ENCODE results near the gene PHACTR1. TPM values are rescaled to one million over a fixed set of nuclear protein-coding genes. Genes with fewer than 3 reads are reported as not detected.
A peak's percentile ranks its signal among the peaks of the same experiment; 100 is the strongest.

PHACTR1 gene
- total and polyA plus RNA-seq, 8 donors = 0.46 to 17.4 (median 6.4) TPM; not detected in 1

DNA sequence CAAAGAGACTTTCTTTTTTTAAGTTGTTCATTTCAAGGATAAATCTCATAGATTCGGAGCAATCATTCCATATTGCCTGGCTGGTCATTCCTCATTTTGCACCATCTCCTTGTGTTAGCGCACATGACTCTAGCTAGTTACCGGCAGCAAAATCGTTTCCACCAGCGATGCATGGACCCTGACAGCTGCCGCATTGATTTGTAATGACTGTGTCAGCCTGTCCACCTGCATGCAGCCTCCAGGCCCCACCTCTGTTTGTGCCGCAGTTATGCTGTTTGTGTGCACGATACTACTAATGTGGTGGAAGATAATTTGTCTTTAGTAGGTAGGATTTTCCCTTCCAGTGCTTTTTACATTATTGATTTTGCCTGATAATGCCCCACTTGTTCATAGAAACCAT lies 447.7 kb downstream of the PHACTR1 start:
- Histone ChIP-seq H3K27ac (no peak overlapping the region), H3K4me1 (peaks cover 0 to 15% (median 5%) of the 10 kb centered on the region in 4 donors), H3K4me3 (no peak overlapping the region), H3K36me3 (no peaks in the 10 kb centered on the region), H3K27me3 (no peaks in the 10 kb centered on the region), H3K9me3 (no peaks in the 10 kb centered on the region)
- DNase-seq = peak in 1 of 2 donors; percentile 41
- intact Hi-C loops (cut with DNase I; ENCODE audit: low total_unique reads) = no loop called here
- 77 to 95% (median 85%) methylated on average over 8 of the region's 8 CpGs for WGBS, 5 donors
- no peak for TF ChIP-seq POLR2AphosphoS5 (IDR thresholded peaks at IDR 0.05)
- TF ChIP-seq POLR2A (IDR thresholded peaks at IDR 0.05) = no peak
- TF ChIP-seq, protein P1, sequence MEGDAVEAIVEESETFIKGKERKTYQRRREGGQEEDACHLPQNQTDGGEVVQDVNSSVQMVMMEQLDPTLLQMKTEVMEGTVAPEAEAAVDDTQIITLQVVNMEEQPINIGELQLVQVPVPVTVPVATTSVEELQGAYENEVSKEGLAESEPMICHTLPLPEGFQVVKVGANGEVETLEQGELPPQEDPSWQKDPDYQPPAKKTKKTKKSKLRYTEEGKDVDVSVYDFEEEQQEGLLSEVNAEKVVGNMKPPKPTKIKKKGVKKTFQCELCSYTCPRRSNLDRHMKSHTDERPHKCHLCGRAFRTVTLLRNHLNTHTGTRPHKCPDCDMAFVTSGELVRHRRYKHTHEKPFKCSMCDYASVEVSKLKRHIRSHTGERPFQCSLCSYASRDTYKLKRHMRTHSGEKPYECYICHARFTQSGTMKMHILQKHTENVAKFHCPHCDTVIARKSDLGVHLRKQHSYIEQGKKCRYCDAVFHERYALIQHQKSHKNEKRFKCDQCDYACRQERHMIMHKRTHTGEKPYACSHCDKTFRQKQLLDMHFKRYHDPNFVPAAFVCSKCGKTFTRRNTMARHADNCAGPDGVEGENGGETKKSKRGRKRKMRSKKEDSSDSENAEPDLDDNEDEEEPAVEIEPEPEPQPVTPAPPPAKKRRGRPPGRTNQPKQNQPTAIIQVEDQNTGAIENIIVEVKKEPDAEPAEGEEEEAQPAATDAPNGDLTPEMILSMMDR (IDR thresholded peaks at IDR 0.05) = no peak
- no peak for TF ChIP-seq EP300 (IDR thresholded peaks at IDR 0.05)

DNA sequence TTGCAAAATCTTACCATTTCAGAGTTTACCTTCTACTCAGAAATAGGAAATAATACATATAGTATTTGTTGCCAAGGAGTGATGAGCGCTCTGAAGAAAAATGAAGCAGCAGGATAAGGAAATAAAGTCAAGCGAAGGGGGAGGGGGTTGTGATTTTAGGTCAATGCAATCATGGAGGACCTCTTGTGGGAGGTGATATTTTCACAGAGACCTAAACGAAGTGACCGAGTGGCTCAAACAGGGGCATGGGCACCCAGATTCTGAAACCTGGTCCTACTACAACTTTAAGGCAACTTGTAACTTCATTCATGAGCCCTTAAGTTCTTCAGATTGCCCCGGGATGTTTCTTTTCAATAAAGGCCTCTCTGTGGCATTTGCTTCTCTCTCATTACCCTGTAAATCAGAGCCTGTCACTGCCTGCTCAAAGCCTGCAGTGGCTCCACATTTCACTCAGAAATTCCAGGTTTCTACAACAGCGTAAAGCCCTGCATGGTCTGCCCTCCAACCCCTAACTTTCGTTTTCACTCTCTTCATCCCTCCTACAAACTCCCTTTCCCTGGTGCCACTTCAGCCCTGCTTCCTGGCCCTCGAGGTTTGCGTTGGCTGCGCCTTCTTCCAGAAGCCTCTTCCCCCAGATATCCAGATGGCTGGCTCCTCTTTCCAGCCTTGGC lies 449.1 kb downstream of the PHACTR1 start:
- Histone ChIP-seq H3K9me3 (no peaks in the 10 kb centered on the region), H3K4me1 (peaks cover 0 to 15% (median 5%) of the 10 kb centered on the region in 4 donors), H3K27me3 (no peaks in the 10 kb centered on the region), H3K36me3 (no peaks in the 10 kb centered on the region), H3K27ac (no peak overlapping the region), H3K4me3 (peak overlapping the region in 2 of 4 donors; percentile 5 to 19)
- no peak for DNase-seq
- TF ChIP-seq POLR2A (IDR thresholded peaks at IDR 0.05) = no peak
- intact Hi-C loops (cut with DNase I; ENCODE audit: low total_unique reads) = no loop called here
- WGBS, 5 donors = 50 to 71% (median 62%) methylated on average over 10 of the region's 10 CpGs

- TF ChIP-seq POLR2A (IDR thresholded peaks at IDR 0.05) = no peak
- TF ChIP-seq, protein P1 (IDR thresholded peaks at IDR 0.05) = no peak
- no peak for TF ChIP-seq EP300 (IDR thresholded peaks at IDR 0.05)
- no peak for TF ChIP-seq POLR2AphosphoS5 (IDR thresholded peaks at IDR 0.05)
- Histone ChIP-seq H3K4me3 (no peak overlapping the region), H3K9me3 (no peaks in the 10 kb centered on the region), H3K36me3 (no peaks in the 10 kb centered on the region), H3K27ac (no peak overlapping the region), H3K4me1 (peaks cover 0 to 15% (median 5%) of the 10 kb centered on the region in 4 donors), H3K27me3 (no peaks in the 10 kb centered on the region)
- 74 to 81% (median 78%) methylated on average over 5 of the region's 5 CpGs for WGBS, 5 donors
- intact Hi-C loops (cut with DNase I; ENCODE audit: low total_unique reads) = no loop called here
- DNase-seq = no peak
Observed at GRCh38 chr6:13166269-13166668, 449.7 kb downstream of the PHACTR1 start.

DNA sequence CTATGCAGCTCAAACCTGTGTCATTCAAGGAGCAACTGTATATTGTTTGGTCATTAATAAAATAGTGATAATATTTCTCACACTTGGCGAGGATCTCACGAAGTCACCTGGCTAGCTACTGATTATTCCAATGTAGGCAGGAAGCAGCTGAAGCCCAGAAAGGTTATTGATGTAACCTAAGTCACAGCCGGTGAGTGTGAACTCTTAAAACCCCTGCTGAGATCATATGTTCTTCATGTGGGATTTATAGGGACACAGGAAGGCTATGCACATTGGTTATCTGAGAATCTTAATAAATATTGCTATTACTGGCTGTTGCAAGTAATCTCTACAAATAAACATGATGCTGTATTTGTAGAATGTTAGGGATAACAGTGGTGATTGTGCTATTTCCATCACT lies 450.3 kb downstream of the PHACTR1 start:
- intact Hi-C loops (cut with DNase I; ENCODE audit: low total_unique reads) = no loop called here
- TF ChIP-seq, protein P1 (IDR thresholded peaks at IDR 0.05) = no peak
- TF ChIP-seq POLR2AphosphoS5 (IDR thresholded peaks at IDR 0.05) (no peak), POLR2A (IDR thresholded peaks at IDR 0.05) (no peak), EP300 (IDR thresholded peaks at IDR 0.05) (no peak)

DNA sequence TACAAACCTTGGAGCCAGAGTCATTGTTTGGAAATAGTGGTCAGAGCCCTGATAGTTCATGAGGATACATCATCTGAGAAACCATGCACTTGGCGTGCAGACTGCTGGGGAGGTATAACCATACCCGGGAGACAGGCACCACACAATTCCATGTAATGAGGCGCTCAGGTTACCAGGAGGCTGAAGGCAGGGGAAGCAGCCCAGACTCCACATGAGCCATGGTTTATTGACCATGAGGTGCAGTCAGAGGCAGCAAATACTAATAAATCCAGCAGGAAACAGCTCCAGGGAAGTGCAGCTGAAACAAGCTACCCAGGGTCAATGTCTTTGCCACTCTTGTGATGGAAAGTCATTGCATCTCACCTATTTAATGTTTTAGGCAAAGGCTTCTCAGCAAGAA lies 455.7 kb downstream of the PHACTR1 start:
- Histone ChIP-seq H3K27me3 (no peaks in the 10 kb centered on the region), H3K4me1 (peaks cover 0 to under 1% (median 0%) of the 10 kb centered on the region in 4 donors), H3K36me3 (no peaks in the 10 kb centered on the region), H3K9me3 (no peaks in the 10 kb centered on the region), H3K4me3 (no peak overlapping the region), H3K27ac (no peak overlapping the region)
- intact Hi-C loops (cut with DNase I; ENCODE audit: low total_unique reads) = no loop called here
- DNase-seq = no peak
- TF ChIP-seq, protein P1 (IDR thresholded peaks at IDR 0.05) = no peak
- TF ChIP-seq POLR2AphosphoS5 (IDR thresholded peaks at IDR 0.05) (no peak), EP300 (IDR thresholded peaks at IDR 0.05) (no peak)
- WGBS, 5 donors = 86 to 94% (median 91%) methylated on average over 3 of the region's 3 CpGs

More for the DNA sequence above, 450.3 kb downstream of the PHACTR1 start:
- Histone ChIP-seq H3K4me3 (no peak overlapping the region), H3K36me3 (no peaks in the 10 kb centered on the region), H3K27ac (no peak overlapping the region), H3K9me3 (no peaks in the 10 kb centered on the region), H3K4me1 (peaks cover 0 to 15% (median 5%) of the 10 kb centered on the region in 4 donors), H3K27me3 (no peaks in the 10 kb centered on the region)
- DNase-seq = no peak
- WGBS, 5 donors = 24 to 50% (median 37%) methylated on average over 3 of the region's 3 CpGs

Measured in stomach (tissue), 9 donors.